GM12864 (cell line): ENCODE results near the gene KIAA1217.

Source experiments
- DNase-seq: peaks from one replicate; pipeline ENCODE4 v3.0.0-alpha.2; 2011; ENCODE audit warnings: low read depth
- H3K4me3 ChIP-seq: 2 replicates; pipeline ENCODE4 v1.5.1; 2011; ENCODE audit warnings: mild to moderate bottlenecking, low read depth, low read length, control low read depth
- CTCF ChIP-seq: IDR thresholded peaks from 2 replicates; pipeline ENCODE4 v1.5.1; 2011; ENCODE audit warnings: low read depth, mild to moderate bottlenecking, moderate library complexity, low read length, control low read depth, inconsistent platforms; ENCODE audit errors: missing control alignments

KIAA1217 gene

GRCh38 chr10:24415455-24416125 lies 206.7 kb downstream of the KIAA1217 start:
- H3K4me3 ChIP-seq: no peak overlapping the region
- no peak for TF ChIP-seq CTCF
- no peak for DNase-seq

GRCh38 chr10:24416248-24416647 lies 207.3 kb downstream of the KIAA1217 start:
- H3K4me3 ChIP-seq: no peak overlapping the region
- TF ChIP-seq CTCF: no peak
- DNase-seq: no peak

- no peak for TF ChIP-seq CTCF
- H3K4me3 ChIP-seq: no peak overlapping the region
- no peak for DNase-seq
Measured at GRCh38 chr10:24417053-24417452, 208.1 kb downstream of the KIAA1217 start.

GRCh38 chr10:24418532-24418931 lies 209.6 kb downstream of the KIAA1217 start:
- DNase-seq: no peak
- no peak for TF ChIP-seq CTCF
- no peak overlapping the region for H3K4me3 ChIP-seq

- no peak for DNase-seq
- no peak for TF ChIP-seq CTCF
- no peak overlapping the region for H3K4me3 ChIP-seq
Measured at GRCh38 chr10:24419066-24419465, 210.1 kb downstream of the KIAA1217 start.

- H3K4me3 ChIP-seq: no peak overlapping the region
- TF ChIP-seq CTCF: no peak
- DNase-seq: peak; percentile 19
Measured at GRCh38 chr10:24425151-24425550, 216.2 kb downstream of the KIAA1217 start.
